ENCODE results near the gene AFF4. TPM values are rescaled to one million over a fixed set of nuclear protein-coding genes. Genes with fewer than 3 reads are reported as not detected.

AFF4 gene
- total and polyA plus RNA-seq, 2 donors (not counting 1 experiment from before 2014, with no cell fraction given), result 16.2 to 81.5 TPM

DNA sequence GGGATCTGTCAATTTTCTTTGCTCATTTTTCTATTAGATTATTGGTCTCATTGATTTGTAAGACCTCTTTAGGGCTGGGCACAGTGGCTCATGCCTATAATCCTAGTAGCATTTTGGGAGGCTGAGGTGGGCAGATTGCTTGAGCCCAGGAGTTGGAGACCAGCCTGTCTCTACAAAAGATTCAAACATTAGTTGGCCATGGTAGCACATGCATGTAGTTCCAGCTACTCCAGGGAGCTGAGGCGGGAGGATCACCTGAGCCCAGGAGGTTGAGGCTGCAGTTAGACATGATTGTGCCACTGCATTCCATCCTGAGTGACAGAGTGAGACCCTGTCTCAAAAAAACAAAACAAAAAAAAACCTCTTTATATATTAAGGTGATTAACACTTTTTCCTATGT lies 126.6 kb downstream of the AFF4 start:
- no peaks in the 10 kb centered on the region for H4K20me1 ChIP-seq (ENCODE audit: control insufficient read depth, insufficient read depth, low read length, poor library complexity, severe bottlenecking)
- ChIA-PET POLR2A (no interaction called here), CTCF (interaction anchor here (0.6 to 1.8 kb wide), 2 partner anchors 8 to 1161 kb away, joined by 3 to 4 read pairs; no protein-coding TSS in a partner anchor)
- Mint-ChIP-seq H3K27ac (no peak overlapping the region), H3K4me3 (no peak overlapping the region), H3K9me3 (ENCODE audit: insufficient read depth) (no peaks in the 10 kb centered on the region), H3K27me3 (no peaks in the 10 kb centered on the region), H3K4me1 (peaks cover 2% of the 10 kb centered on the region)
- no peak overlapping the region for H2AFZ ChIP-seq (ENCODE audit: insufficient read depth, low read depth, low read length, poor library complexity, severe bottlenecking)
- H3K9me3 ChIP-seq (ENCODE audit: control extremely low read depth in 1 of 3, control insufficient read depth in 2 of 3, insufficient read depth in 1 of 3, low read length in 2 of 3), result peaks cover 0 to 4% (median 0%) of the 10 kb centered on the region in 3 donors
- TF ChIP-seq EZH2 (IDR thresholded peaks at IDR 0.05; ENCODE audit: borderline replicate concordance, insufficient read depth, low read depth, low read length, poor library complexity, severe bottlenecking), result no peak
- TF ChIP-seq, protein P1, sequence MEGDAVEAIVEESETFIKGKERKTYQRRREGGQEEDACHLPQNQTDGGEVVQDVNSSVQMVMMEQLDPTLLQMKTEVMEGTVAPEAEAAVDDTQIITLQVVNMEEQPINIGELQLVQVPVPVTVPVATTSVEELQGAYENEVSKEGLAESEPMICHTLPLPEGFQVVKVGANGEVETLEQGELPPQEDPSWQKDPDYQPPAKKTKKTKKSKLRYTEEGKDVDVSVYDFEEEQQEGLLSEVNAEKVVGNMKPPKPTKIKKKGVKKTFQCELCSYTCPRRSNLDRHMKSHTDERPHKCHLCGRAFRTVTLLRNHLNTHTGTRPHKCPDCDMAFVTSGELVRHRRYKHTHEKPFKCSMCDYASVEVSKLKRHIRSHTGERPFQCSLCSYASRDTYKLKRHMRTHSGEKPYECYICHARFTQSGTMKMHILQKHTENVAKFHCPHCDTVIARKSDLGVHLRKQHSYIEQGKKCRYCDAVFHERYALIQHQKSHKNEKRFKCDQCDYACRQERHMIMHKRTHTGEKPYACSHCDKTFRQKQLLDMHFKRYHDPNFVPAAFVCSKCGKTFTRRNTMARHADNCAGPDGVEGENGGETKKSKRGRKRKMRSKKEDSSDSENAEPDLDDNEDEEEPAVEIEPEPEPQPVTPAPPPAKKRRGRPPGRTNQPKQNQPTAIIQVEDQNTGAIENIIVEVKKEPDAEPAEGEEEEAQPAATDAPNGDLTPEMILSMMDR (IDR thresholded peaks at IDR 0.05), result no peak
- no peak overlapping the region for H3K4me3 ChIP-seq (ENCODE audit: control extremely low read depth in 1 of 5, extremely low read depth in 1 of 5, insufficient read depth in 1 of 5, low read depth in 2 of 5, low read length in 4 of 5)
- H3K9ac ChIP-seq (ENCODE audit: low read length), result no peak overlapping the region
- H3K27ac ChIP-seq (ENCODE audit: low read length in 2 of 2), result no peak overlapping the region
- no peaks in the 10 kb centered on the region for H3K36me3 ChIP-seq (replicated peaks in 1 of 2; ENCODE audit: control extremely low read depth in 1 of 2, control insufficient read depth in 1 of 2, extremely low read depth in 1 of 2, insufficient read depth in 2 of 2, low read length in 1 of 2)
- DNase-seq (no peak), ATAC-seq (ENCODE audit: low read depth) (no peak)
- 100% methylated on average over 1 of the region's 1 CpG for WGBS (ENCODE audit: insufficient coverage)
- H3K27me3 ChIP-seq (replicated peaks in 1 of 4; ENCODE audit: control extremely low read depth in 1 of 4, control insufficient read depth in 3 of 4, insufficient read depth in 4 of 4, low read length in 3 of 4), result no peaks in the 10 kb centered on the region
- no peak overlapping the region for H3K4me2 ChIP-seq (replicated peaks; ENCODE audit: low read depth, low read length, poor library complexity, severe bottlenecking)
- H3K4me1 ChIP-seq (ENCODE audit: control insufficient read depth in 2 of 2, insufficient read depth in 2 of 2, low read length in 2 of 2), result no peaks in the 10 kb centered on the region
- intact Hi-C loops (cut with micrococcal nuclease), result no loop called here
- no peaks in the 10 kb centered on the region for H3K79me2 ChIP-seq (ENCODE audit: control insufficient read depth, insufficient read depth, low read length)

DNA sequence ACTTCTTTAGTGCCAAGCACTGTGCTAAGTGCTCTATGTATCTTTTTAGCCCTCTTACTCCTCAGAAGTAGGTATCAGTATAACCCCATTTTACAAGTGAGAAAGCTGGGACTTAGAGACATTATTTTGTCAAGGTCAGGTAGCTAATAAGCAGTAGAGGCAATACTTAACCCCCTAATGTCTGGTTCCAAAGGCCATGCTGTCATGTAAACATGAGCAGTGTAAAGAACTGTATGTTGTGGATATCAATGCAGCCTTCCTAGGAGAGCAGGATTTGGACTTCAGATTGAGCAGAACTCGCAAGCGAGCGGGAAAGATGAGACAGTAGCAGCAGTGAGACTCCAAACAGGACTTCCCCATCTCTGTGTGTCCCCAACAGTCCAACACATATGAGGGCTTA lies 129.4 kb downstream of the AFF4 start:
- DNase-seq, result no peak
- no peak for TF ChIP-seq EZH2 (IDR thresholded peaks at IDR 0.05; ENCODE audit: borderline replicate concordance, insufficient read depth, low read depth, low read length, poor library complexity, severe bottlenecking)
- TF ChIP-seq, protein P1 (IDR thresholded peaks at IDR 0.05), result no peak
- Histone ChIP-seq H3K27me3 (replicated peaks in 1 of 4; ENCODE audit: control extremely low read depth in 1 of 4, control insufficient read depth in 3 of 4, insufficient read depth in 4 of 4, low read length in 3 of 4) (peaks cover 0 to 20% (median 10%) of the 10 kb centered on the region in 4 experiments), H4K20me1 (ENCODE audit: control insufficient read depth, insufficient read depth, low read length, poor library complexity, severe bottlenecking) (no peaks in the 10 kb centered on the region), H3K9ac (ENCODE audit: low read length) (no peak overlapping the region), H2AFZ (ENCODE audit: insufficient read depth, low read depth, low read length, poor library complexity, severe bottlenecking) (no peak overlapping the region), H3K79me2 (ENCODE audit: control insufficient read depth, insufficient read depth, low read length) (no peaks in the 10 kb centered on the region), H3K4me2 (replicated peaks; ENCODE audit: low read depth, low read length, poor library complexity, severe bottlenecking) (no peak overlapping the region), H3K4me3 (ENCODE audit: control extremely low read depth in 1 of 5, extremely low read depth in 1 of 5, insufficient read depth in 1 of 5, low read depth in 2 of 5, low read length in 4 of 5) (no peak overlapping the region), H3K4me1 (ENCODE audit: control insufficient read depth in 2 of 2, insufficient read depth in 2 of 2, low read length in 2 of 2) (peaks cover 12 to 14% of the 10 kb centered on the region in 2 donors), H3K36me3 (replicated peaks in 1 of 2; ENCODE audit: control extremely low read depth in 1 of 2, control insufficient read depth in 1 of 2, extremely low read depth in 1 of 2, insufficient read depth in 2 of 2, low read length in 1 of 2) (no peaks in the 10 kb centered on the region), H3K9me3 (ENCODE audit: control extremely low read depth in 1 of 3, control insufficient read depth in 2 of 3, insufficient read depth in 1 of 3, low read length in 2 of 3) (peaks cover 0 to 7% (median 0%) of the 10 kb centered on the region in 3 donors), H3K27ac (ENCODE audit: low read length in 2 of 2) (no peak overlapping the region)
- Mint-ChIP-seq H3K9me3 (ENCODE audit: insufficient read depth) (no peaks in the 10 kb centered on the region), H3K4me1 (peaks cover 13% of the 10 kb centered on the region), H3K27ac (no peak overlapping the region), H3K27me3 (peaks cover 4% of the 10 kb centered on the region), H3K4me3 (no peak overlapping the region)
- POLR2A ChIA-PET, result no interaction called here
- ATAC-seq (ENCODE audit: low read depth), result no peak
- CTCF ChIA-PET, result interaction anchor here (1.0 to 7.4 kb wide), 2 partner anchors 14 to 46 kb away, joined by 3 to 41 read pairs; no protein-coding TSS in a partner anchor
- intact Hi-C loops (cut with micrococcal nuclease), result loop anchor here (5.0 kb wide), 1 partner anchor 513 kb away; no protein-coding TSS in a partner anchor
- WGBS (ENCODE audit: insufficient coverage), result no CpG with 5 or more reads among the region's 3 CpGs

Data from B cell (primary cell).